Peyer's patch (tissue), 4 donors: ENCODE measurements around the gene DCTD. TPM values are rescaled to one million over a fixed set of nuclear protein-coding genes. Genes with fewer than 3 reads are reported as not detected.

Source experiments
- DNase-seq, 3 donors: peaks; one replicate each; pipeline ENCODE4 v3.0.0-alpha.2; 2017 to 2019
- H3K27ac ChIP-seq, 4 donors: fragments of 200-600 bp; sonication (generic); one replicate each; pipeline ENCODE4 v1.5.1; 2016 to 2019
- H3K27me3 ChIP-seq, 2 donors: fragments of 200-600 bp; sonication (generic); one replicate each; pipeline ENCODE4 v1.5.1; 2019
- H3K36me3 ChIP-seq, 3 donors: fragments of 200-600 bp; sonication (generic); one replicate each; pipeline ENCODE4 v1.5.1; 2016 to 2019
- H3K4me1 ChIP-seq, 4 donors: fragments of 200-600 bp; sonication (generic); one replicate each; pipeline ENCODE4 v1.5.1; 2016 to 2019
- H3K4me3 ChIP-seq, 4 donors: fragments of 200-600 bp; sonication (generic); 1 replicate in 3 of 4; 2 replicates in 1 of 4; pipeline ENCODE4 v1.5.1; 2016 to 2019; ENCODE audit warnings: mild to moderate bottlenecking in 1 of 4
- H3K9me3 ChIP-seq, 4 donors: fragments of 200-600 bp; sonication (generic); one replicate each; pipeline ENCODE4 v1.5.1; 2016 to 2019; ENCODE audit warnings: mild to moderate bottlenecking in 1 of 4
- POLR2A ChIP-seq, 2 donors: fragments of 450-650 bp; IDR thresholded peaks; one replicate each; pipeline ENCODE4 v1.5.1; 2017; ENCODE audit warnings: antibody characterized with exemption in 2 of 2, mild to moderate bottlenecking in 2 of 2, moderate library complexity in 2 of 2
- total RNA-seq, 4 donors: library from RNA; depleted of rRNA; stranded (reverse); fragments of >200 nt; gene quantifications; one replicate each; pipeline ENCODE4 v1.1.0, GENCODE V29; 2016
- TF ChIP-seq, protein P1 (sequence below), 6 experiments: fragments of 450-650 bp in 4 of 6; fragments of 200-600 bp in 2 of 6; sonication (generic) in 1 of 6; IDR thresholded peaks; one replicate each; pipeline ENCODE4 v1.5.1; 2017 to 2019; ENCODE audit warnings: antibody characterized with exemption in 6 of 6, mild to moderate bottlenecking in 3 of 6, moderate library complexity in 1 of 6

Gene DCTD
- total RNA-seq, 4 donors from 2014 or later: 21.7 to 42.1 (median 28.4) TPM

DNA sequence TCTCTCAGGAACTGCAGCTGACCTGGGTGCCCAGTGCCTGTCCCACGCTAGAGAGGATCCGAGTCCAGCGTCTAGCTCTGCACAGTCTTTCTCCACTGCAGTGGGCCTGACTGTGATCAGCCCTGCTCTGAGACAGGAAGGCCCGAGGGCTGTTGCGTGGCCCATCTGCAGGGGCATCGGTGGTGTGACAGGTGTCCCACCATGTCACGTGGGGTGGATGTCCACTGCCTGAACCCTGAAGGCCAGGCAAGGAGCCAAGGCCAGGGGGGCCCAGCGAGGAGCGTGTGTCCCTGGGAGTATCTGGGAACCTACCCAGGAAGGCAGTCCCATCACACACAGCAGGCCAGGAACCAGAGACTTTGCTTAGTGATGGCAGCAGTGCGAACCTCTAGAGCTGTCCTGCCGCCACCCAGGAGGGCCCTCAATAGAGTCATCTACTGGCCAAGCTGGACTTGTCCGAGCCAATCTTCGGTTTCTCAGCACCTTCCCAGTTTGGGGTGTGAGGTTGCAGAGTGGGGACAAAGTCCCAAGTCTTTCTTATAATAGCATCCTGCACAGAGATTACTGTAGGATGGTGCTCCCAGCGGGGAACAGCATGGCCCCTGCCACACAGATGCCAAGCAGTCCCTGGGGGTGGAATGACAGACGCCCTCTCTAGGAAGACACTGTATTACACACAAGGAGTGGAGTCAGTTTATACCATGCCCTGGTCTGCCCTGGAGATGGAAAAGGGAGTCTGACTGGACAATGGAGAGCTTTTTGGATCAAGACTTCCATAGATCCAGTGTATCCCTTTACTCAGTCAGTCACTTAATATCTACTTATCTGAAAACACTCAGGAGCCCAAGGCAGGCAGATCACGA lies 38.3 kb downstream of the DCTD start:
- Histone ChIP-seq H3K27ac (no peak overlapping the region), H3K36me3 (no peaks in the 10 kb centered on the region), H3K9me3 (no peaks in the 10 kb centered on the region), H3K27me3 (no peaks in the 10 kb centered on the region), H3K4me1 (no peaks in the 10 kb centered on the region), H3K4me3 (no peak overlapping the region)
- no peak for TF ChIP-seq POLR2A (IDR thresholded peaks at IDR 0.05)
- no peak for DNase-seq

DNA sequence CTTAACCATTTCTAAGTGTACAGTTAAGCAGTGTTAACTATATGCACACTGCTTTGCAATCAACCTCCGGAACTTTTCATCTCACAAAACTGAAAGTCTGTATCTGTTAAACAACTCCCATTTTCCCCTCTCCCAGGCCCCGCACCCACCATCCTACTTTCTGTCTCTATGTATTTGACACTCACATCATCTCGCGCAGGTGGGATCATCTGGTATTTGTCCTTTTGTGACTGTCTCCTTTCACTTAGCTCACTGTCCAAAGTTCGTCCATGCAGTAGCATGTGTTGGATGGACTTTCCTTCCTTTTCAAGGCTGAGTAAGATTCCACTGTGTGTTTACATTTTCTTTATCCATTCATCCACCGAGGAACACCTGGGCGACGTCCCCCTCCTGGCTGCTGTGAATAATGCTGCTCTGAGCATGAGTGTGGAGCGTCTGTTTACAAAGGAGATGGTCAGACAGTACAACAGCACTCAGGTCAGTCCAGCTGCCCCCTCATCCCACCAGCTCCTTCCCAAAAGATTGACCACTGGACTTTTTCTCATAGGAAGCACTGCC lies 39.8 kb downstream of the DCTD start:
- TF ChIP-seq, protein P1, sequence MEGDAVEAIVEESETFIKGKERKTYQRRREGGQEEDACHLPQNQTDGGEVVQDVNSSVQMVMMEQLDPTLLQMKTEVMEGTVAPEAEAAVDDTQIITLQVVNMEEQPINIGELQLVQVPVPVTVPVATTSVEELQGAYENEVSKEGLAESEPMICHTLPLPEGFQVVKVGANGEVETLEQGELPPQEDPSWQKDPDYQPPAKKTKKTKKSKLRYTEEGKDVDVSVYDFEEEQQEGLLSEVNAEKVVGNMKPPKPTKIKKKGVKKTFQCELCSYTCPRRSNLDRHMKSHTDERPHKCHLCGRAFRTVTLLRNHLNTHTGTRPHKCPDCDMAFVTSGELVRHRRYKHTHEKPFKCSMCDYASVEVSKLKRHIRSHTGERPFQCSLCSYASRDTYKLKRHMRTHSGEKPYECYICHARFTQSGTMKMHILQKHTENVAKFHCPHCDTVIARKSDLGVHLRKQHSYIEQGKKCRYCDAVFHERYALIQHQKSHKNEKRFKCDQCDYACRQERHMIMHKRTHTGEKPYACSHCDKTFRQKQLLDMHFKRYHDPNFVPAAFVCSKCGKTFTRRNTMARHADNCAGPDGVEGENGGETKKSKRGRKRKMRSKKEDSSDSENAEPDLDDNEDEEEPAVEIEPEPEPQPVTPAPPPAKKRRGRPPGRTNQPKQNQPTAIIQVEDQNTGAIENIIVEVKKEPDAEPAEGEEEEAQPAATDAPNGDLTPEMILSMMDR (IDR thresholded peaks at IDR 0.05): no peak
- TF ChIP-seq POLR2A (IDR thresholded peaks at IDR 0.05): no peak
- Histone ChIP-seq H3K27ac (no peak overlapping the region), H3K9me3 (no peaks in the 10 kb centered on the region), H3K27me3 (no peaks in the 10 kb centered on the region), H3K4me1 (no peaks in the 10 kb centered on the region), H3K36me3 (no peaks in the 10 kb centered on the region), H3K4me3 (no peak overlapping the region)
- DNase-seq: no peak

DNA sequence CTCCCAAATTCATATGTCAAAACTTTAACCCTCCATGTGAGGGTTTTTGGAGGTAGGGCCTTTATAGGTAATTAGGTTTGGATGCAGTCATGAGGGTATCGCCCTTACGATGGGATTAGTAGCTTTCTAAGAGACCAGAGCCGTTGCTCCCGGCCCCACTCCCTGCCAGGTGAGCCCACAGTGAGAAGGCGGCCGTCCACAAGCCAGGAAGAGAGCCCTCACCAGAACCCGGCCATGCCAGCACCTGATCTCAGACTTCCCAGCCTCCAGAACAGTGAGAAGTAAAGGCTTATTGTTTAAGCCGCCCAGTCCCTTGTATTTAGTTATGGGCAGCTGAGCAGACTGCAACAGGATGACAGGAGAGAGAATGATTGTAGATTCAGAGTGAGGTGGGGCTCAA lies 40.8 kb downstream of the DCTD start:
- Histone ChIP-seq H3K9me3 (no peaks in the 10 kb centered on the region), H3K36me3 (no peaks in the 10 kb centered on the region), H3K4me1 (no peaks in the 10 kb centered on the region), H3K27ac (no peak overlapping the region), H3K4me3 (no peak overlapping the region), H3K27me3 (no peaks in the 10 kb centered on the region)
- TF ChIP-seq, protein P1 (IDR thresholded peaks at IDR 0.05): no peak
- TF ChIP-seq POLR2A (IDR thresholded peaks at IDR 0.05): no peak
- no peak for DNase-seq

DNA sequence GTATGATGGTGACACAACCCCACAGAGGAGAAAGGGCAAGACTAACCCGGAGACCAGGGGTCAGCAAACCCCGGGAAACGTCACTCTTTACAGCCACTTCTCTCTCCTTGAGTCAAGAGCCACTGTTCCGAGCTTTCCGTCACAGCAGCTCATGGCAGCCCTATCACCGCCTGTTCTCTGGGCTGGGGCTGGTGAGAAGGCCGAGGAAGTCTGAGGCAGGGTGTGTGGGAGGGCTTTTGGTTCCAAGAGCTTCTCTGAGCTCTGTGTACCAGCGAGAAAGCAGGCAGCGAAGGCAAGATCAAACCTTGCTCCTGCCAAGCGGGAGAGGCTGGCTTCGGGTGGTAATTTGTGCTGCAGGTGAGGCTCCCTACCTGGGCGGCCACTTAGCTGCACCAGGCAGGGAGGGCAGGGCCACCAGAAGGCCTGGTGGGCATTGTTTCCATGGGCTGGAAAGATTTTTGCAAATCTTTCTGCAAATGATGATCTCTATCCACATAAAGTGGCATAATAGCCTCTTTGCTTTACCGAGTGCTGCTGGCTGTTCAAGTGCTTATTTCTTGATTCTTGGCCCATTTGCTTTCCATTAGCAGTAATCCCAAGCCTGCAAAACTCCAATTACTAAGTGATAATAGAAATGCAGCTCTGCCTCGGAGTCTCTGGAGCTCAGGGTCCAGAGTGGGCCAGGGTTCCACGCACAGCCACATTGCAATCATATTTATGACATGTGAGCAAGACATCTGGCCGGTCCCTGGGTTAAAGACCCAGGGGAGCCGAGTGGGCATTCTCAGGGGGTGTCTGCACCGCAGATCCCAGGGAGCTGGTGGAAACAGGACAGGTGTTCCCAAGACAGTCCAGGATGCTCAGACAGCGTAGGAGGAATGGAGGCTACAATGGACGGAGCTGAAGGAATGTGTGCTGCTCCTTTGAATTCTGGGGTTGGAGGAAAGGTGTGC lies 41.5 kb downstream of the DCTD start:
- Histone ChIP-seq H3K4me3 (no peak overlapping the region), H3K9me3 (no peaks in the 10 kb centered on the region), H3K27me3 (no peaks in the 10 kb centered on the region), H3K36me3 (no peaks in the 10 kb centered on the region), H3K4me1 (no peaks in the 10 kb centered on the region), H3K27ac (no peak overlapping the region)
- TF ChIP-seq POLR2A (IDR thresholded peaks at IDR 0.05): no peak
- TF ChIP-seq, protein P1 (IDR thresholded peaks at IDR 0.05): no peak
- no peak for DNase-seq

DNA sequence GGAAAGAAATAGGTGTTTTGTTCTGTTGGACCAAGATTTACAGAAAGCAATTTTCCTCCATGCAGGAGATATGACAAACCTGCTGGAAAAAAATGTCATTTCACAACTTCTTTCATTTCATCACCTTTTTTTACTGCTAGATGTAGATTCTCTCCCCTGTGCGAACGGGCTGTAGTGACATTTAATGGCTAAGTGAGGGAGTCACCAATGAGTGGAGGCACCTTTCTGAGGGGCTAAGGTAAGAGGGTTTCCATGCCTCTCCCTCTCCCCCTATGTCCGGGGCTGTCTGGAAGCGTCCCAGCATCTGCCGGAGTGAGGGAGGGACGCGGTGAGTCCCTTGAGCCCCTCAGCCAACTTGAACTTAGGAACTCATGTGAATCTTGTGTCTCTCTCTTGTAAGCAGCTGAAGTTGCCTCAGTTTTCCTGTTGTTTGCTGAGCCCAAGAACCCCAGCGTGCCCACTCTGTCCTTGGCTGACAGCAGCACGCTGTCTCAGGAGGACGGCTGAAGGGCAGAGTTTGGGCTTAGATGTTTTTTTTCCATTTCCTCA lies 42.3 kb downstream of the DCTD start:
- no peak overlapping the region for H3K27ac ChIP-seq

More for the DNA sequence above, 42.3 kb downstream of the DCTD start:
- DNase-seq: no peak
- Histone ChIP-seq H3K4me1 (no peaks in the 10 kb centered on the region), H3K4me3 (no peak overlapping the region), H3K27me3 (no peaks in the 10 kb centered on the region), H3K36me3 (no peaks in the 10 kb centered on the region), H3K9me3 (no peaks in the 10 kb centered on the region)
- TF ChIP-seq, protein P1 (IDR thresholded peaks at IDR 0.05): no peak
- no peak for TF ChIP-seq POLR2A (IDR thresholded peaks at IDR 0.05)
